Measurements from ENCODE around the gene FOXO1. TPM values are rescaled to one million over a fixed set of nuclear protein-coding genes. Genes with fewer than 3 reads are reported as not detected.

Gene FOXO1
- total RNA-seq, 1 donor from 2014 or later = 31.7 TPM

DNA sequence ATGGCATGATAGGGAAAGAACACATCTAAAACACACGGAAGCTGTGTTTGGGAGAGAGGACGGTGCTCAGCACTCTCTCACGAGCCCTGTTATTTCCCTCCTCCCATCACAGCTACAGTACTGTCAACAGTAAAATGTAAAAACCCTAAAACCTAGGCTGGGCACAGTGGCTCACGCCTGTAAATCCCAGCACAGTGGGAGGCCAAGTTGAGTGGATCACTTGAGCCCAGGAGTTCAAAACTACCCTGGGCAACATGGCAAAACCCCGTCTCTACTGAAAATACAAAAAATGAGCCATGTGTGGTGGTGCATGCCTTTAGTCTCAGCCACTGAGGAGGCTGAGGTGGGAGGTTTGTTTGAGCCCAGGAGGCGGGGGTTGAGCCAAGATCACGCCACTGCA, 54.8 kb downstream of the FOXO1 start:
- peaks cover 51% of the 10 kb centered on the region for H3K4me1 Mint-ChIP-seq
- no peak for DNase-seq (ENCODE audit: low spot score in 2 of 2, unreplicated experiment in 2 of 2)
- no peak overlapping the region for H3K4me3 Mint-ChIP-seq
- TF ChIP-seq, protein P1, sequence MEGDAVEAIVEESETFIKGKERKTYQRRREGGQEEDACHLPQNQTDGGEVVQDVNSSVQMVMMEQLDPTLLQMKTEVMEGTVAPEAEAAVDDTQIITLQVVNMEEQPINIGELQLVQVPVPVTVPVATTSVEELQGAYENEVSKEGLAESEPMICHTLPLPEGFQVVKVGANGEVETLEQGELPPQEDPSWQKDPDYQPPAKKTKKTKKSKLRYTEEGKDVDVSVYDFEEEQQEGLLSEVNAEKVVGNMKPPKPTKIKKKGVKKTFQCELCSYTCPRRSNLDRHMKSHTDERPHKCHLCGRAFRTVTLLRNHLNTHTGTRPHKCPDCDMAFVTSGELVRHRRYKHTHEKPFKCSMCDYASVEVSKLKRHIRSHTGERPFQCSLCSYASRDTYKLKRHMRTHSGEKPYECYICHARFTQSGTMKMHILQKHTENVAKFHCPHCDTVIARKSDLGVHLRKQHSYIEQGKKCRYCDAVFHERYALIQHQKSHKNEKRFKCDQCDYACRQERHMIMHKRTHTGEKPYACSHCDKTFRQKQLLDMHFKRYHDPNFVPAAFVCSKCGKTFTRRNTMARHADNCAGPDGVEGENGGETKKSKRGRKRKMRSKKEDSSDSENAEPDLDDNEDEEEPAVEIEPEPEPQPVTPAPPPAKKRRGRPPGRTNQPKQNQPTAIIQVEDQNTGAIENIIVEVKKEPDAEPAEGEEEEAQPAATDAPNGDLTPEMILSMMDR (IDR thresholded peaks at IDR 0.05; ENCODE audit: unreplicated experiment) = no peak
- H3K36me3 Mint-ChIP-seq = peaks cover 7% of the 10 kb centered on the region
- H3K27ac Mint-ChIP-seq = no peak overlapping the region
- H3K9me3 Mint-ChIP-seq = peaks cover 6% of the 10 kb centered on the region
- H3K27me3 Mint-ChIP-seq (ENCODE audit: low read depth) = no peaks in the 10 kb centered on the region

- TF ChIP-seq, protein P1 (IDR thresholded peaks at IDR 0.05; ENCODE audit: unreplicated experiment) = no peak
- H3K4me1 Mint-ChIP-seq = peaks cover 45% of the 10 kb centered on the region
- H3K36me3 Mint-ChIP-seq = peaks cover 7% of the 10 kb centered on the region
- DNase-seq (ENCODE audit: low spot score in 2 of 2, unreplicated experiment in 2 of 2) = no peak
- no peak overlapping the region for H3K27ac Mint-ChIP-seq
- no peaks in the 10 kb centered on the region for H3K27me3 Mint-ChIP-seq (ENCODE audit: low read depth)
- no peak overlapping the region for H3K4me3 Mint-ChIP-seq
- H3K9me3 Mint-ChIP-seq = peaks cover 6% of the 10 kb centered on the region
Observed at GRCh38 chr13:40611004-40611403, 55.4 kb downstream of the FOXO1 start.

GRCh38 chr13:40609972-40610726, 56.3 kb downstream of the FOXO1 start:
- peaks cover 7% of the 10 kb centered on the region for H3K36me3 Mint-ChIP-seq
- H3K9me3 Mint-ChIP-seq = peaks cover 6% of the 10 kb centered on the region
- H3K4me3 Mint-ChIP-seq = no peak overlapping the region
- no peak for DNase-seq (ENCODE audit: low spot score in 2 of 2, unreplicated experiment in 2 of 2)
- no peaks in the 10 kb centered on the region for H3K27me3 Mint-ChIP-seq (ENCODE audit: low read depth)
- peak overlapping the region; percentile 52 for H3K27ac Mint-ChIP-seq
- H3K4me1 Mint-ChIP-seq = peaks cover 39% of the 10 kb centered on the region
- TF ChIP-seq, protein P1 (IDR thresholded peaks at IDR 0.05; ENCODE audit: unreplicated experiment) = no peak

- H3K4me3 Mint-ChIP-seq = no peak overlapping the region
- no peaks in the 10 kb centered on the region for H3K27me3 Mint-ChIP-seq (ENCODE audit: low read depth)
- TF ChIP-seq, protein P1 (IDR thresholded peaks at IDR 0.05; ENCODE audit: unreplicated experiment) = no peak
- peaks cover 6% of the 10 kb centered on the region for H3K9me3 Mint-ChIP-seq
- DNase-seq (ENCODE audit: low spot score in 2 of 2, unreplicated experiment in 2 of 2) = no peak
- no peak overlapping the region for H3K27ac Mint-ChIP-seq
- peaks cover 29% of the 10 kb centered on the region for H3K4me1 Mint-ChIP-seq
- H3K36me3 Mint-ChIP-seq = peaks cover 7% of the 10 kb centered on the region
Observed at GRCh38 chr13:40608308-40608707, 58.1 kb downstream of the FOXO1 start.

DNA sequence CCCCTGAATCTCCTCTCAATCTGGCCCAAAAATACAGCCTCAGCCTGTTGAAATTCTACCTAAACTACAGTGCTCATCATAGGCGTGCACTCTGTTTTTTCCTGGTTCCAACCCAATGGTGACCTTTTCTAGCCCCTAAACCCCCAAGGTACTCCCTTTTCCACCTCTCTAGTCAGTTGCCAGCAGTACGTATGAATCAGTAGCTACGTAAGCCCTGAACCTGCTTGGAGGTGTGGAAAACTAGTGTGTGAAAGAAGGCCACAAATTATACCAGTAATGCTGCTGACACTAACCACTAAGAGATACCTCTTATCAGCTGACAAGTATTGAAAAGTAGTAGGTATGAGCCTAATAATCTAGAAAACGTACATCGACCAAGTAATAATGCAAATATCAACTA, 60.9 kb downstream of the FOXO1 start:
- no peak overlapping the region for H3K27ac Mint-ChIP-seq
- H3K36me3 Mint-ChIP-seq = peaks cover 7% of the 10 kb centered on the region
- peaks cover 6% of the 10 kb centered on the region for H3K9me3 Mint-ChIP-seq
- H3K4me1 Mint-ChIP-seq = peaks cover 22% of the 10 kb centered on the region
- H3K4me3 Mint-ChIP-seq = no peak overlapping the region
- TF ChIP-seq, protein P1 (IDR thresholded peaks at IDR 0.05; ENCODE audit: unreplicated experiment) = no peak
- H3K27me3 Mint-ChIP-seq (ENCODE audit: low read depth) = no peaks in the 10 kb centered on the region
- DNase-seq (ENCODE audit: low spot score in 2 of 2, unreplicated experiment in 2 of 2) = no peak
